Measurements from ENCODE around the gene ACTR1B.
"Not testable (repeated sequence)": the region's sequence is repeated elsewhere in the genome, so short reads cannot be mapped to it uniquely, and the experiment has no call there.

The ACTR1B gene

GRCh38 chr2:97615746-97616145 lies 48.1 kb downstream of the ACTR1B start:
- not testable (repeated sequence) for DNase-seq (ENCODE audit: low read depth in 2 of 2)

GRCh38 chr2:97611895-97612294 lies 51.9 kb downstream of the ACTR1B start:
- DNase-seq (ENCODE audit: low read depth in 2 of 2) = not testable (repeated sequence)

GRCh38 chr2:97608745-97609144 lies 55.1 kb downstream of the ACTR1B start:
- DNase-seq (ENCODE audit: low read depth in 2 of 2) = not testable (repeated sequence)

Data from stimulated activated CD8-positive, alpha-beta memory T cell treated with anti-CD3 and anti-CD28 coated beads, Interleukin-7, amount 100 ng/mL, for 4 hours (primary cell).